GM12873 (cell line): ENCODE results near the gene AK5.

Experiments
- CTCF ChIP-seq: IDR thresholded peaks from 2 replicates; pipeline ENCODE4 v1.5.1; 2012; ENCODE audit warnings: low read depth, mild to moderate bottlenecking, moderate library complexity, low read length, control low read depth; ENCODE audit not compliant: insufficient read depth; ENCODE audit errors: missing control alignments

The AK5 gene

DNA sequence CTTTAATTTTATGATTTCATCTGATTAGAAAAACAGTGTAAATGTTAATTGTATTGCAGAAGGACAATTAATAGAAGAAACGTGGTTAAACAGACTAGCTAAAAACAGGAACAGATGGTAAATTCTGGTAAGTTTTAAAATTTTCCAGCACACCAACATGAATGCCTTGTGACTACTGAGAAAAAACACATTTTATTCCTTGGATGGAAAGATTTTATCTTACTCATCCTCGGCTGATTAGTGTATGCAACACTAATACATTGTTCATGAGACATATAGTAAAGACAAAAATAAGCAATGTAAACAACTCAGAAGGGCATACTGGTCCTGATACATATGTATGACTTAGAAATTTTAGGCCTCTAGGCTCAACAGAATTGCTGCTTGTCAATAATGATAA, 4.9 kb upstream of the AK5 start:
- TF ChIP-seq CTCF, result no peak

- no peak for TF ChIP-seq CTCF
Observed at GRCh38 chr1:77279929-77280328, 1.9 kb upstream of the AK5 start.

DNA sequence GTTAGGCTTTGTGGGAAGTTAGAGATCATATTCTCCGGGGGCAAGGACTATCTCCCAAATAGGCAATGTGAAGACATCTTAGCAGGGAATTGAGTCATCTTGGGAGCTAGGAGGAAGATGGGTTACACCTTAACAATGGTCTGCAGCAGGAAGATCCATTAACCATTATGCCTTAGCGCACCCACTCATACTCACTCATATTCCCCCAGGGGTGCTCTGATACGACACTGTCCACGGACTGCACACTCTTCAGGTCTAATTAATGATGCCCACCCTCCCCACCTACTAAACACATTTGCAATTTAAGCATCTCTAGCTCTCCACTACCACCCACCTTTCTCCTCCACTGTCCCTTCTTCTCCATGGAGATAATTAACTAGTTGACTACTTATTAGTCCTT, 857 bp upstream of the AK5 start:
- no peak for TF ChIP-seq CTCF

GRCh38 chr1:77282187-77282865, 507 bp downstream of the AK5 start:
- no peak for TF ChIP-seq CTCF

DNA sequence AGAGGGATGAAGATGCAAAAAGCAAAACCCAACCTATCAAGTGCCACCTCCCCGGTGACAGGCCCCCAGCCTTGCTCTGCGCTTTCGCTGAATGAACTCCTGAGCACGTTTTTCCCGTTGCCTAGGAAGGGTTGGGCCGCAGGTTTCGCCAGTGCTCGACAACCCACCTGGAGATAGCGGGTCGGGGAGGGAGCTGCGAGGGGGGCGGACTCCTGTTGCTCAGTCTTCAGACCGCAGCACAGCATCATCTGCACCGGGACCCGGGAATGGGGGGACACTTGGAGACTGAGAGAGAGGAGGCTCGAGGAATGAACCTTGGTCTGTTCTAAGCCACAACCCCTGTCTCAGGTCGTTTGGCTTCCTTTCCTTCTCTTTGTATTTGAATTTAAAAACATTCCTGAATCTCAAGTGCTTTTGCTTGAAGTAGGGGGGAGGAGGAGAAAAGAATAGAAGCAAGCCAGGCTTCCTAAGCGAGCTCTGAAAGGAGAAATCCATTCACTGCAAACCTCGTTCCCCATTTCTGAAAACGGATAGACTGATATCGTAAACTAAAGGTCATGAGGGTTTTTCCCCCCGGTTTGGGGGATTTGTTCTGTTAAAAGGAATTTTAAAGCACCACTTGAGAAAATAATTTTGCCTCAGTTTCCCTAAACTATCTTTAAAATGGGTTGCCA, 1.2 kb downstream of the AK5 start:
- TF ChIP-seq CTCF, result no peak

DNA sequence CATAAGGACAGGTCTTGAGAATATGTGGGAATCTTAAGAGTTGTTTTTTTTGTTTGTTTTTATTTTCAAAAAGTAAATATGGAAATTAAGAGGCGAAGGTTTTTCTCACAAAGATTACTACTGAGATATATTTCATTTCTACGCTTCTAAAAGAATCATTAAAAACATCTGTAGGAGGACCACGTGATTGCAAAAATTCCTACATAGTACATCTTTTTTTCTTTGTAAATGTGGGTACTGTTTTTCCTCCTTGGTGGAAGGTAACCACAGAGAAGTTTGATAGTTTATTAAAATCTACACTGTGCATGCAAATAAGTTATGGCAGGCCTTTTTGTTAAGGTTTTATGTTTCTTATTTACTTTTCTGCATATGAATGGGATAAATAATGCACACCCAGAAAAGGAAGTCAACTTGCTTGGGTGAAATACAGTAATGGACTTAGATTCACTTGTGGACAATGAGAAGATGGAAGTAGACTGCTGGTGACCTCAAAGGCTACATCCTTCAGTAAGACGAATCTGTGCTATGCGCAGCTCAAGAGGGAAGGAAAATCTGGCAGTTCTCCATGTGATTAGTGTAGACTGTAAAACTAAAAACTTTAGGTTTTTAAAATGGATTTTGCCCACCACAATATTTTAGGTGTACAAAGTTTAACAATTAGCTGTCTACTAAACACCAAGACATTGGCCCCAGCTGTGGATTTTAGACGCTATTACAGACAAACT, 2.0 kb downstream of the AK5 start:
- TF ChIP-seq CTCF, result no peak

DNA sequence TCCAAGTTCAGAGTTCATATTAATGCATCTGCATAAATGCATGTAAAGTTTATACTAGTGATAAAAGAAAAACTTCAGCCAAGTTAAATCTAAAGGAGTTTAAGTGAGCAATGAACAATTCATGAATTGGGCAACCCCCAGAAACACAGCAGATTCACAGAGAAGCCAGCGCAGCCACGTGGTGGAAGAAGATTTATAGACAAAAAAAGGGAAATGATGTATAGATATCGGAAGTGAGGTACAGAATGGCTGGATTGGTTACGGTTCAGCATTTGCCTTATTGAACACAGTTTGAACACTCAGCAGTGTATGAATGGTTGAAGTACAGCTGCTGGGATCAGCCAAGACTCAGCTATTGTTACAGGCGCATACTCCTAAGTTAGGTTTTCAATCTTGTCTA, 5.7 kb downstream of the AK5 start:
- TF ChIP-seq CTCF, result no peak
